Rectal smooth muscle tissue (tissue), 1 donor: ENCODE results near the gene FTO.

Experiments used
- H3K27ac ChIP-seq: one replicate; pipeline ENCODE4 v1.7.0; 2013; ENCODE audit warnings: low read depth, low read length, inconsistent platforms
- H3K27me3 ChIP-seq: one replicate; pipeline ENCODE4 v1.7.0; 2013; ENCODE audit warnings: low read length; ENCODE audit not compliant: control insufficient read depth, insufficient read depth
- H3K36me3 ChIP-seq: one replicate; pipeline ENCODE4 v1.7.0; 2013; ENCODE audit warnings: low read length; ENCODE audit not compliant: control insufficient read depth, insufficient read depth
- H3K4me1 ChIP-seq: one replicate; pipeline ENCODE4 v1.7.0; 2013; ENCODE audit warnings: low read length; ENCODE audit not compliant: control insufficient read depth, insufficient read depth
- H3K4me3 ChIP-seq: one replicate; pipeline ENCODE4 v1.7.0; 2013; ENCODE audit warnings: low read length
- H3K9ac ChIP-seq: one replicate; pipeline ENCODE4 v1.7.0; 2013; ENCODE audit warnings: low read length

The FTO gene

DNA sequence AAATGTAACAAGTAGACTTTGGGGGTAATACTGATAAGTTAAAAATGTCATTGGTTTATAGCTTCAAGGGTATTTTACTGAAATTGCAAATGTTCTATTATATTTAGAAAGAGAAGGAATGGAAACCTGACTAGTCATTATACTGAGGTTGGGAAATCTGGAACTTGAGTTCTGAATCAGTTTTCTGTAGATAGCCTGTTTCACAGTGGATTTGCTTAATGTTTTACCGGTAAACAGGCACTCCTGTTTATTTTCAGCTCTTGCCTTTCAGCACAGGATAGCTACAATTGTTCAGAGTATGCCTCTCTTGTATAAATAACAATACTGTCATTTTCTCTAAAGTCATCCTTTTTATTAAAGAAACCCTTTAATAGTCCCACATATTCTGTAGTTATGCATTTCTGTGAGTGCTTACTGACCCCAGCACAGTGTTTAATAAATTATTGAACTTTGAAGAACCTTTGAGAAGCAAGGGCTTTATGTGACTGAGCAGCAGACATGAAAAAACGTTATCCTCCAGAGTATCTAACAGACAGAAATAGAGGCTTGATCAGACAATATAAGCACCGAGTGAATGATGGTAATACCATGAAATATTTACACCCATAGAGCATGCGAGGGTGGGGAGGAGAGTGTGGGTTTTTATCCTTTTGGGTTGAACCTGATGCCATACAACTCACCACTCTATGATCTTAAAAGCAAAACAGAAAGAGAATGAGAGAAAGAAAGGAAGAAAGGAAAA, 58.2 kb downstream of the FTO start:
- Histone ChIP-seq H3K4me1 (peaks cover 4% of the 10 kb centered on the region), H3K27ac (no peak overlapping the region), H3K4me3 (no peak overlapping the region), H3K9ac (no peak overlapping the region), H3K27me3 (no peaks in the 10 kb centered on the region), H3K36me3 (no peaks in the 10 kb centered on the region)

DNA sequence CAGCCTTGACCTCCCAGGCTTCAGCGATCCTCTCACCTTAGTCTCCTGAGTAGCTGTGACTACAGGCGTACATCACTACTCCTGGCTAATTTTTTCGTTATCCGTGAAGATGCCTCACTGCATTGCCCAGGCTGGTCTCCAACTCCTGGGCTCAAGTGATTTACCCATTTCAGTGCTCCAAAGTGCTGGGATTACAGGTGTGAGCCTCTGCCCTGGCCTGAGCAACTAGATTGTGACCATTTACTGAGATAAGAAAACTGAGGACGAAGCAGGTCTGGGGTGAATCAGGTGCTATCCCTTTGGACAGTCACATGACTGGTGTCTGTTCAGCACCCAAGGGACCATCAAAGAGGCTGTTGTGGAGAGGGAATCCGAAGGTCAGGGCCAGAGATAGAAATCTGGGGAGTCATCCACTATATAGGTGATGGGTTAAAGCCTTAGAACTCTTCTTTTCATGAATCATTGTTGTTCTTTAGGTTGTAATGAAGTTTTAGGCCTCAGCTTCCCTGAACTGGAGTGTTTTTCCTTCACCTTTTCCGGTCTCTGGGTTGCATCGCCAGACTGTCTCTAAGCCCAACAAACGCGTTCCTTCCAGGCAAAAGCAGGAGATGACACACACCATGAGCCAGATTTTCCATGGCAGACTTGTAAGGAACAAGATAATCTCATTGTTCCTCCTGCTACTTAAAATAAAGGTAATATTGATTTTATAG, 62.5 kb downstream of the FTO start:
- no peaks in the 10 kb centered on the region for H3K27me3 ChIP-seq
- no peak overlapping the region for H3K4me3 ChIP-seq
- H3K36me3 ChIP-seq = no peaks in the 10 kb centered on the region
- H3K9ac ChIP-seq = no peak overlapping the region
- H3K27ac ChIP-seq = no peak overlapping the region
- H3K4me1 ChIP-seq = peaks cover 9% of the 10 kb centered on the region

DNA sequence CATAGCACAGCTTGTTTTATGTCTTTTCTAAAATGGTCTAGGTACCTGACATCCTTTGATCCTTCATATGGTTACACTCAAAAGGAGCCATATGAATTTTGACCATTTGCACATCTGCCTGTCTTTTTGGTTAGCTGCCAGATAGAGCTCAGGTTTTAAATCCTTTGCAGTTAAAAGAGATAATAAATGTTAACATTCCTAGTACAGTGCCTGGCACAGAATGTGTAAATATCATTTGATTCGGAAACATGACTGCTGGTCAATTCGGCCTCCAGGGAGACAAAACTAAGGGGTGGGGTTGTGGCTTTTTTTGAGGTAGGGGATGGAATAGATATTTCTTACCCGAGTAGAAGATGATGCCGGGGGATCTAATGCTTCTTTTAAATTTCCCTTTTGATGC, 64.2 kb downstream of the FTO start:
- H3K36me3 ChIP-seq = no peaks in the 10 kb centered on the region
- no peaks in the 10 kb centered on the region for H3K27me3 ChIP-seq
- H3K4me1 ChIP-seq = peaks cover 9% of the 10 kb centered on the region
- H3K9ac ChIP-seq = no peak overlapping the region
- H3K27ac ChIP-seq = no peak overlapping the region
- H3K4me3 ChIP-seq = no peak overlapping the region

DNA sequence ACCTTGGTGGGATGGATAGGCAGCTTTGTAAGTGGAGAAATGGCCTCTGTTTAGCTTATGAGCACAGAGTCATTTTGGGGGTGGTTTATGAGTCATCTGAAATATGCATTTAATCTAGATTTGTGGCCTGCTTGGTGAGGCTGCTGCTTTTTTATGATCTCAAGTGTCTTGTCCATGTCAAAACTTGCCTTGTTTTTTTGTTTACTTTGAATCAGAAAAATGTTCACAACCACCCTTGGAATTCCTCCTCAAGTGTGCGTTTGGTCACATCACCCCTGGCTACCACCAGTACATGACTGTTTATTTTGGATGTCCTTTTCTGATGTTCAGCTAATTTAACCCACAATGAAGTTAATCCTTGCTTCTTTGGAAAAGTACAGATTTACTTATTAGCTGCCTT, 64.6 kb downstream of the FTO start:
- Histone ChIP-seq H3K4me1 (peaks cover 12% of the 10 kb centered on the region), H3K27me3 (no peaks in the 10 kb centered on the region), H3K9ac (no peak overlapping the region), H3K27ac (no peak overlapping the region), H3K4me3 (no peak overlapping the region), H3K36me3 (no peaks in the 10 kb centered on the region)

DNA sequence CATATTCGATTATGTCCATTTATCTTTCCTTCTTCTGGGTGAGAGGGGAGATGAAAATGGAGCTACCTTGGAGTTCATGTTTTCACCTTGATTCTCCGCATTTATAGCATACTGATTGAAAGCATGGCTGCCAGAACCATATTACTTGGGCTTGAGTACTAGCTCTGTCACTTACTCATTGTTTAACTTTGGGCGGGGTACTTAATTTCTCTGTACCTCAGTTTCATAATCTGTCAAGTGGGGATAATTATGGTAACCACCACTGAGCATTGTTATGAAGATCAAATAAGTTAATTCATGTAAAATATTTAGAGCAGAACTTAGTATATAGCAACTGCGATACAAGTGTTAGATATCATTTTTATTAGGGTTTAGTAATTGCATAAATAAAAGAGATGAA, 65.2 kb downstream of the FTO start:
- no peaks in the 10 kb centered on the region for H3K27me3 ChIP-seq
- H3K4me3 ChIP-seq = no peak overlapping the region
- H3K36me3 ChIP-seq = no peaks in the 10 kb centered on the region
- H3K27ac ChIP-seq = no peak overlapping the region
- peaks cover 12% of the 10 kb centered on the region for H3K4me1 ChIP-seq
- H3K9ac ChIP-seq = no peak overlapping the region

DNA sequence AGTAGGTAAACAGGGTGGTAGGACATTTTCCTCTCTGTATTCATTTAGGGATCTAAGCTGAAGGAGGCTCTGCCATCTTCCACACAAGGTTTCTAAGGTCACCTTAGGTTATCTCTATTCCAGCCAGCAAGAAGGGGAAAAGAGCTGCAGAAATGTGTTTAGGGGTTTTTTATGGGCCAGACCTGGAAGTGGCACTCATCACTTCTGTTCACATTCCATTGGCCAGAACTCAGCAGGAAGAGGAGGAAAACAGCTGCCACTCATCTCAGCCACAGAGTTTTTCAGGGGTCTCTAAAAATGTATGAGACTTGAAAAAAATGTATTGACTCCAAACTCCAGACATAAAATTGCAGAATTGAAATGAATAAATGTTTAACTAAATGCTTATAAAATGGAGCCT, 65.8 kb downstream of the FTO start:
- H3K4me1 ChIP-seq = peaks cover 14% of the 10 kb centered on the region

DNA sequence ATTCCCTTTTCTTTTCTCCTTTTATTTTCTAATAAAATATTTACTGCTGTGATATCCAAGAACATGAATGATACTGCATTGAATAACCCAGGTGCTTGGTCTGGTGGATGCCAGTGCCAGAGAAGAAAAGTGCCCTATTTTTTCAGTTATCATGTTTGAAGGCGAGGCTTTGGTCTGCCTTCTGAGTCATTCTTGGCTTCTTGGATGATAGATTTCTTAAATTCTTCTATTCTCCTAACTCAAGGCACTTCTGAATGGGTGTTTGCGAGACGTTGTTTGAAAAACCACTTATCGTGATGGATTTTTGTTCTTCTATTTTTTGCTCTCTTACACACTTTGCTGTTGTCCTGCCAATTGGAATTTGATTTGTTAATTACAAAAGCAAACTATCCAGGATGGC, 66.7 kb downstream of the FTO start:
- Histone ChIP-seq H3K4me1 (peaks cover 17% of the 10 kb centered on the region), H3K9ac (no peak overlapping the region), H3K4me3 (no peak overlapping the region), H3K27me3 (no peaks in the 10 kb centered on the region), H3K36me3 (no peaks in the 10 kb centered on the region), H3K27ac (no peak overlapping the region)

More for the DNA sequence above, 65.8 kb downstream of the FTO start:
- no peaks in the 10 kb centered on the region for H3K36me3 ChIP-seq
- H3K4me3 ChIP-seq = no peak overlapping the region
- no peak overlapping the region for H3K27ac ChIP-seq
- H3K9ac ChIP-seq = no peak overlapping the region
- H3K27me3 ChIP-seq = no peaks in the 10 kb centered on the region

DNA sequence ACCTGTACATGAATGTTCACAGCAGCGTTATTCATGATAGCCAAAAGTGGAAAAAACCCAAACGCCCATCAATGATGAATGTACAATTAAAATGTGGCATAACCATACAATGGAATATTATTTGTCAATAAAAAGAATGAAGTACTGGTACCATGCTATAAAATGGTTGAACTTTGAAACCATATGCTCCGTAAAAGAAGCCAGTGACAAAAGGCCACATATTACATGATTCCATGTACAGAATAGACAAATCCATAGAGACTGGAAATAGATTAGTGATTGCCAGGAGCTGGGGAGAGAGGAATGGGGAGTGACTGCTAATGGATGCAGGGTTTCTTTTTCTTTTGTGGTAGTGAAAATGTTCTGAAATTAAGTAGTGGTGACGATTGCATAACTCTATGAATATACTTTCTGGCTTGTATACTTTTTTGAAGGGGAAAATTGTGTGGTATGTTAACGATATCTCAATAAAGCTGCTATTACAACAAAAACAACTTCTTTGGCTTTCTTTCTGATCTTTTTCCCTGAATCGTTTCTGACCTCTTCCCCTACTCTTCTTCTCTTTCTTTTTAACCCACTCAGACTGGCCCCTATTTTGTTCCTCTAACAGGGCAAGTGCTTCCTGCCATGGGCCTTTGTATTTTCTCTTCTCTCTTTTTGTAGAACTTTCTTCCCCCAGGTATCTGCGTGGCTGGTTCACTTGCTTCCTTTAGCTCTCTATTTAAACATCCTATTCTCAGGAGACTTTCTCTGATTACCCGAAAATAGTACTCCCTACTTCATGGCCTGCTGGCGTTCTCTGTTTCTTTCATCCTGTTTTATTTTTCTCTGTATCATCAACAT, 67.9 kb downstream of the FTO start:
- Histone ChIP-seq H3K9ac (no peak overlapping the region), H3K36me3 (no peaks in the 10 kb centered on the region), H3K27ac (no peak overlapping the region), H3K4me3 (no peak overlapping the region), H3K27me3 (no peaks in the 10 kb centered on the region), H3K4me1 (peaks cover 23% of the 10 kb centered on the region)

DNA sequence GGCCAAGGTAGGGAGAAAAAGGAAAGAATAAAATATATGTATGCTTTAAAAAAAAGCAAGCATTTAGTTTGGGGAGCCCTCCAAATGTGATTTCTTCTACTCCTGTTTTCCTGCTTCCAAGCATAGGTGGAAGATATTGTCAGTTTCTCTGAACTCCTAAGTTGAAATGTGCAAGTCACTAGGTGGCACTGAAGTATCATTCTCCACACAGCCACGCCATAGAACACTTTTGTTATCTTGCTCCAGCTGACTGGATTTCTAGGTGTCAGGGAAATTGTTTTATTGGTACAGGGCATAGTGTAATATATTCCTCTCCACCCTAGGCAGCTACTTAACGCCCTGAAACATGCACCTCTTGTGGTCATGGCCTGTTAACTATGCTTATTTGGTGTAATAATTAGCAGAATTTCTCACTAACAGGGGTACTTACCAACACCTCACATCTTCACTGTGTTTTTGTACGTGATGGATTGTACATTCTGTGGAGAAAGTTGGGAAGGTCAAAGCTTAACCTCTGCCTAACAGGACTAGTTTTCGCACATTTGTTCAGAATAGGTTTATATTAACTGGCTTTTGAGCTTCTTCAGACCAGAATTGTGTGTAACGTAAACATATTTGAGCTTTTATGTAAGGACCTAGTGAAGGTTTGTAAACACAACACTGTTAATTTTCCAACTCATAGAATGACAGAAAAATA, 69.3 kb downstream of the FTO start:
- H3K4me1 ChIP-seq = peaks cover 18% of the 10 kb centered on the region
- no peak overlapping the region for H3K9ac ChIP-seq

DNA sequence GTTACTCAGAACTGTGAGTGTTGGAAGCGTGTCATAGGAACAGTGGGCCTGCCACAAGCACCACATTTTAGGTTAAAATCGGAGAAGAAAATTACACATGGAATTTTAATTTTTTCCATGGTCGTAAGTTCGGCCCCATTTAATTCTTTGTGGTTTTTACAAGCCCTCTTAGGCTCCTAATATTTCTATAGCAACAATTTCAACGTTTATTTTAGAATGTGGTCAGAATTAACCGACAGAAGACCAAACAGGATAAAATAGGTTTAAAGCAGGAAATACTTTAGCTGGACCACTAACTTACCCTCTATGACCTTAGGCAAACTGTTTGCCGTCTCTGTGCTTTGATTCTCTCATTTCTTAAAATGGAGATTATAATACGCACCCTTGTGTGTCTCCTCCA, 69.9 kb downstream of the FTO start:
- no peak overlapping the region for H3K27ac ChIP-seq
- H3K4me1 ChIP-seq = peaks cover 16% of the 10 kb centered on the region
- H3K27me3 ChIP-seq = no peaks in the 10 kb centered on the region
- H3K9ac ChIP-seq = no peak overlapping the region
- H3K36me3 ChIP-seq = no peaks in the 10 kb centered on the region
- H3K4me3 ChIP-seq = no peak overlapping the region

More for the DNA sequence above, 69.3 kb downstream of the FTO start:
- Histone ChIP-seq H3K27ac (no peak overlapping the region), H3K4me3 (no peak overlapping the region), H3K36me3 (no peaks in the 10 kb centered on the region), H3K27me3 (no peaks in the 10 kb centered on the region)

DNA sequence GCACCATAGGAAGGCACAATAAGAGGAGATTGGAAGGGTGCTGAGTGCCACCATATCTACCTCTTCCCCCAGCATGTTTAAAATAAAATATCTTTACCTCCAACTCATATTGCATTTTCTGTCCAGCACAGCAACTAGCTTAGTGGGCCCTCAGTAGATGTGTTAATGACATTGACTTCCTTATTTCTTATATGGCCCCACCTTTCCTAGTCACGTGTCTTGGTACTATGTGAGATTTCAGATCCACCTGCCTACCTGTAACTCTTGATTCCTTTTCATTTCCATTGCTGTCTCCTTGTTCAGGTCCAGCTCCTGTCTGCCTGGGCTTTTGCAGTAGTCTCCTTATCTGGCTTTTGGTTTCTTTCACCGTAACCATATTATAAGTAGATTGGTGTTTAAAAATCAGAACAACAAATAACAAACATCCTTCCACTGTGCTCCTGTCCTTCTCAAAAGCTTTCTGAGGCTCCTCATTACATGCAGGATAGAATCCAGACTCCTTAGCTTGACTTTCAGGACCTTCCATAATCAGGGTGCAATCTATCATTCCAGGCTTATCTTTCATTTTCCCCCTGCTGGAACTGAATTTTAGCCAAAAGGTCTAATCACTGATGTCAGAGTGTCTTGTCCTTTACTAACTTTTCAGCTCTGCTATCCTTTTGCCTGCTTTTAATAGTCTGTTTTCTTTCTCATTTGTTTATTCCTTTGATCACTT, 71.3 kb downstream of the FTO start:
- peaks cover 15% of the 10 kb centered on the region for H3K4me1 ChIP-seq
- H3K27me3 ChIP-seq = no peaks in the 10 kb centered on the region
- H3K27ac ChIP-seq = no peak overlapping the region
- no peaks in the 10 kb centered on the region for H3K36me3 ChIP-seq
- no peak overlapping the region for H3K4me3 ChIP-seq
- H3K9ac ChIP-seq = no peak overlapping the region
